Esophagus (tissue), 2 donors: ENCODE results near the gene NPLOC4. TPM values are rescaled to one million over a fixed set of nuclear protein-coding genes. Genes with fewer than 3 reads are reported as not detected.

Experiments used
- H3K27ac ChIP-seq, 2 donors: one replicate each; pipeline ENCODE4 v1.5.1; 2013; ENCODE audit warnings: low read depth in 2 of 2, mild to moderate bottlenecking in 2 of 2, inconsistent platforms in 1 of 2, low read length in 1 of 2, moderate library complexity in 1 of 2
- H3K27me3 ChIP-seq, 2 donors: one replicate each; pipeline ENCODE4 v1.6.1; 2013; ENCODE audit warnings: low read length in 2 of 2, control low read depth in 1 of 2, mild to moderate bottlenecking in 1 of 2; ENCODE audit not compliant: insufficient read depth in 2 of 2, control insufficient read depth in 1 of 2
- H3K36me3 ChIP-seq, 2 donors: one replicate each; pipeline ENCODE4 v1.6.1; 2013; ENCODE audit warnings: low read length in 1 of 2; ENCODE audit not compliant: control insufficient read depth in 2 of 2, insufficient read depth in 2 of 2
- H3K4me1 ChIP-seq, 2 donors: one replicate each; pipeline ENCODE4 v1.6.1; 2013; ENCODE audit warnings: low read length in 1 of 2; ENCODE audit not compliant: control insufficient read depth in 2 of 2, insufficient read depth in 2 of 2
- H3K4me3 ChIP-seq, 2 donors: one replicate each; pipeline ENCODE4 v1.5.1; 2013; ENCODE audit warnings: low read length in 2 of 2, mild to moderate bottlenecking in 2 of 2, low read depth in 1 of 2, moderate library complexity in 1 of 2
- H3K9me3 ChIP-seq, 2 donors: one replicate each; pipeline ENCODE4 v1.6.1; 2013; ENCODE audit warnings: mild to moderate bottlenecking in 2 of 2, low read depth in 1 of 2, low read length in 1 of 2, moderate library complexity in 1 of 2; ENCODE audit not compliant: control insufficient read depth in 2 of 2, insufficient read depth in 1 of 2
- WGBS, 2 donors: extraction: QIAGEN DNeasy Blood & Tissue Kit; methylation state at CpG; one replicate each; pipeline ENCODE4 v1.1.7; 2013; 5-methylcytosine and 5-hydroxymethylcytosine counted together
- polyA plus RNA-seq, 2 donors: library from polyadenylated mRNA; stranded (reverse); fragments of 200-250 nt; gene quantifications; one replicate each; pipeline ENCODE4 v1.2.3, GENCODE V29; 2013
- donor health status: healthy with polysubstance abuse.
- donor health status: Bipolar disorder and iron deficiency.

NPLOC4 gene
- polyA plus RNA-seq, 2 donors, result 30.6 to 38.8 TPM

DNA sequence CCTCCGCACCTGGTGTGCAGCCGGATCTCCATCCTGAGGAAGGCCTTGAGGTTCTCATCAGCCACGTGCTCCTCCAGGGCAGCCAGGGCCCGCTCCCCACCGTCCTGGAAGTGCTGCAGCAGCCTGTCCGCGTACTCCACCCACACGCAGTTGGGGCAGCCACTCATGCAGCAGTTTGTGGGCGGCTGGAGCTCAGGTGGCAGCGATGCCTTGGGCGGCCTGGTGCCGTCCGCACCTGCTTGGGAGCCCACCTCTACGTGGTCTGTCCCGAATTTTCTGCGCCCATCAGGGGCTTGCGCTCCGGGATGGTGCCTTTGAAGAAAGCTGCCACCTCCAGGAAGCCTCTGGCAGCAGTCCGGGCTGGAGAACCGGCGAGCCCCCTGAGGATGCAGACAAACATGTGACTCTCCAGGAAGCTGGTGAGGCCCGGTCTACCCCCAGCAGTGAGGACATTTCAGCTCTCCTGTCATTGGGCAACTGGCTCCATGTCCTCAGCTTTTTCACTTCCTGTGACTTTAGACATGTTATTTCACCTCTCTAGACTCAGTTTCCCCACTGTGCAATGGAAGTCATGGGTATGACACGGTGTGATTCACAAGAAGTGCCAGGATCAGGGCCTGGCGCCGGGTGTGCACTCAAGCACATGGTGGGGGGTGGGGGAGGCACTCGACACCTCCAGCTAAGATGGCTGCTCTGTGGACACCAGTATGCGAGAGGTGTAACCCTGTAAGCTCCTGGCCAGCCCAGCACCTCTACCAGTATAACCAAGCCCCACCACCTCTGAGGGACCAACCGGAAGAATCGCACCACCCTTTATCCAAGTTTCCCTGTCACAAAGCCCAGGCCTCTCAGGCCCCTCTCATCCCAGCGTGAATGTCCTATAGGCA is 28.5 kb upstream of the NPLOC4 start:
- H3K36me3 ChIP-seq, result peaks cover 7 to 15% of the 10 kb centered on the region in 2 donors
- no peaks in the 10 kb centered on the region for H3K27me3 ChIP-seq
- peak overlapping the region; percentile 90 to 94 for H3K4me3 ChIP-seq
- H3K9me3 ChIP-seq, result no peaks in the 10 kb centered on the region
- peaks cover 6 to 10% of the 10 kb centered on the region in 2 donors for H3K4me1 ChIP-seq
- peak overlapping the region; percentile 89 to 93 for H3K27ac ChIP-seq
- WGBS, 2 donors, result 58 to 59% methylated on average over 30 of the region's 30 CpGs

GRCh38 chr17:81664051-81664470 is 27.1 kb upstream of the NPLOC4 start:
- H3K4me1 ChIP-seq, result peaks cover 6 to 10% of the 10 kb centered on the region in 2 donors
- peaks cover 0 to 4% of the 10 kb centered on the region in 2 donors for H3K36me3 ChIP-seq
- H3K27ac ChIP-seq, result peak overlapping the region; percentile 30 to 78
- no peak overlapping the region for H3K4me3 ChIP-seq
- no peaks in the 10 kb centered on the region for H3K27me3 ChIP-seq
- no peaks in the 10 kb centered on the region for H3K9me3 ChIP-seq
- 59 to 78% methylated on average over 7 of the region's 7 CpGs for WGBS, 2 donors

DNA sequence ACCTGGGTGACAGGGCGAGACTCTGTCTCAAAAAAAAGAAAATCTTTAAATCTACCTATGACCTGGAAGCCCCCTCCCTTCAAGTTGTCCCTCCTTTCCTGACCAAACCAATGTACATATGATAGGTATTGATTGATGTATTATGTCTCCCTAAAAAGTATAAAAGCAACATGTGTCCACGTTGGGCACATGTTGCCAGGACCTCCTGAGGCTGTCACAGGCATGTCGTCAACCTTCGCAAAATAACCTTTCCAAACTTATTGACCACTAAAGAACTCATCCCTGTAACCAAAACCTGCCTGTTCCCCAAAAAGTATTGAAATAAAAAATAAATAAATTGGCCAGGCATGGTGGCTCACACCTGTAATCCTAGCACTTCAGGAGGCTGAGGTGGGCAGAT is 25.1 kb upstream of the NPLOC4 start:
- peaks cover 3 to 10% of the 10 kb centered on the region in 2 donors for H3K4me1 ChIP-seq
- H3K36me3 ChIP-seq, result peaks cover 0 to 3% of the 10 kb centered on the region in 2 donors
- no peak overlapping the region for H3K27ac ChIP-seq
- no peak overlapping the region for H3K4me3 ChIP-seq
- H3K27me3 ChIP-seq, result no peaks in the 10 kb centered on the region
- WGBS, 2 donors, result 90 to 91% methylated on average over 4 of the region's 4 CpGs
- no peaks in the 10 kb centered on the region for H3K9me3 ChIP-seq

DNA sequence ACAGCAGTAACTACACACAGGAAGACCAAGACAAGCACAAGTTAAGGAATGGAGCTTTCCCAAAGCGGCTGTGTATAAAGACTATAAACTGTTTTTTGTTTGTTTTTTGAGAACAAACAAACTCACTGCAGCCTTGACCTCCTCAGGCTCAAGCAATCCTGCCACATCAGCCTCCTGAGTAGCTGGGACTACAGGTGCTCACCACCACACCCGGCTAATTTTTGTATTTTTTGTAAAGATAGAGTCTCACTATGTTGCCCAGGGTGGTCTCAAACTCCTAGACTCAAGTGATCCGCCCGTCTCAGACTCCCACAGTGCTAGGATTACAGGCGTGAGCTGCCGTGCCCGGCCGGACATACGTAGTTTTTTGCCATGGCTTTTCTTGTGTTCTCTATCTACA is 23.5 kb upstream of the NPLOC4 start:
- WGBS, 2 donors, result 90 to 91% methylated on average over 9 of the region's 9 CpGs
- Histone ChIP-seq H3K4me3 (no peak overlapping the region), H3K9me3 (no peaks in the 10 kb centered on the region), H3K4me1 (peaks cover 2 to 8% of the 10 kb centered on the region in 2 donors), H3K27ac (peak overlapping the region; percentile 63 to 77), H3K27me3 (peaks cover 0 to 2% of the 10 kb centered on the region in 2 donors), H3K36me3 (peaks cover 0 to 3% of the 10 kb centered on the region in 2 donors)

DNA sequence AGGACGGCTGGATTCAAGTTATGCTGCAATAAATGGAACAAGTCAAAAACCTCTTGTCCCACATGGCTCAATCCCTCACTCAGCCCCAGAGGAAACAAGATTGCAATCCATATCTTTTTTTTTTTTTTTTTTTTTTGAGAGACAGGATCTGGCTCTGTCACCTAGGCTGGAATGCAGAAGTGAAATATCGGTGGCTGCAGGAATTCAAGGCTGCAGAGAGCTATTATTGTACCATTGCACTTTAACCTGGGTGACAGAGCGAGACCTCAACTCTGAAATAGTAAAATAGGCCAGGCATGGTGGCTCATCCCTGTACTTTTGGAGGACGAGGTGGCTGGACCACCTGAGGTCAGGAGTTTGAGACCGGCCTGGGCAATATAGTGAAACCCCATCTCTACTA is 22.1 kb upstream of the NPLOC4 start:
- peaks cover 0 to 2% of the 10 kb centered on the region in 2 donors for H3K27me3 ChIP-seq
- H3K27ac ChIP-seq, result peak overlapping the region; percentile 48 to 64
- H3K9me3 ChIP-seq, result no peaks in the 10 kb centered on the region
- no peak overlapping the region for H3K4me3 ChIP-seq
- H3K36me3 ChIP-seq, result no peaks in the 10 kb centered on the region
- 63 to 67% methylated on average over 5 of the region's 5 CpGs for WGBS, 2 donors
- no peaks in the 10 kb centered on the region for H3K4me1 ChIP-seq

DNA sequence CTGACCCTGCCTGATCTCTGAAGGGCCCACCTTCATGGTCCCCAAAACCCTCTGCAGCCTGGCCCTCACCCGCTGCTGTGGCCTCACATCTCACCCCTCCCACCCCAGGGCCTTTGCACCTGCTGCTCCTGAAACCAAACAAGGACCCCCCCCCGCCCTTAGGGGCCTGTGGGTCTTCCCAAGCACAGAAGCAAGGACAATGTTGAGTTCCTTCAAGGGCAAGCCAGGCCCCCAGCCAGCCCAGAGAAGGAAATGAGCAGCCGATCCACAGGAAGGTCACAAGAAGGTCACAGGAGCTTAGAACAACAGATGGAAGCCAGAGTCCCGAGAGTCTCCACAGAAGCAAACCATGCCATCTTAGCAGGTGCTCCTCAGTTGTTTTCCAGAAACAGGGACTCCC is 19.9 kb upstream of the NPLOC4 start:
- peaks cover 0 to 2% of the 10 kb centered on the region in 2 donors for H3K27me3 ChIP-seq
- no peak overlapping the region for H3K27ac ChIP-seq
- WGBS, 2 donors, result 53 to 81% methylated on average over 4 of the region's 4 CpGs

DNA sequence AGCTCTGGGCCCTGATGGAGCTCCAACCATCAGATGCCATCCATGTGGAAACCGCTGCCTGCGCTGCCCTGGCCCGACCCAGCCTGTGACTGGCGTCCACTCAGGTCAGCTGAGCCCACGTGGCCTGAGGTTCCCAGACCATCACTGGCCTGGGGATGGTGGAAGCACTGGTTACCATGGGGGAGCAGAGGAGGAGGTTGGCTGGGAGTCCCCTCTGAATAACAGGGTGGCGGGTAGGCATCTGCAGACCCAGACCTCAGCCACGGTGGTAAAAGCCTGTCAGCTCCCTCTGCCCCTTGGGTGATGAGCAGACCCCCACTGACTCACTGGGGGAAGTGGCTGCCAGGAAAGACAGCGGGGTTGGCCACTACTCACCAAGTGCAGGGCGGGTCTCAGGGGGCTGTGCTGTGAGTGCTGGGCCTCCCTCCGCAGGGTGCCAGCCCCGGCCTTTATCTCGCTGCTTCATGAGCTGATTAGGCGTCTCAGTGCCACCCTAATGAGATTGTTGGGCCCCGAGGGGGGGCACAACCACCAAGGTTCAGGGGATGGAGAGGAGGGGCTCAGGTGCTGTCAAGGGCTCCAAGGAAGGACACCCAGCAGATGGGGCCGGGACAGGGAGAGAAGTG is 19.3 kb upstream of the NPLOC4 start, which contains the start of gene PDE6G:
Gene PDE6G (minus strand): TSS at position 425 of the 626 bp plus-strand sequence. CDS start 3,237 bp downstream, outside the sequence.
- no peaks in the 10 kb centered on the region for H3K36me3 ChIP-seq
- WGBS, 2 donors, result 82 to 84% methylated on average over 15 of the region's 15 CpGs
- peaks cover 0 to 2% of the 10 kb centered on the region in 2 donors for H3K27me3 ChIP-seq
- H3K4me1 ChIP-seq, result no peaks in the 10 kb centered on the region
- H3K9me3 ChIP-seq, result no peaks in the 10 kb centered on the region
- no peak within 1 kb of the TSS for H3K4me3 ChIP-seq
- no peak within 1 kb of the TSS for H3K27ac ChIP-seq

More for the DNA sequence above, 19.9 kb upstream of the NPLOC4 start:
- H3K4me1 ChIP-seq, result no peaks in the 10 kb centered on the region
- no peaks in the 10 kb centered on the region for H3K36me3 ChIP-seq
- H3K9me3 ChIP-seq, result no peaks in the 10 kb centered on the region
- no peak overlapping the region for H3K4me3 ChIP-seq

DNA sequence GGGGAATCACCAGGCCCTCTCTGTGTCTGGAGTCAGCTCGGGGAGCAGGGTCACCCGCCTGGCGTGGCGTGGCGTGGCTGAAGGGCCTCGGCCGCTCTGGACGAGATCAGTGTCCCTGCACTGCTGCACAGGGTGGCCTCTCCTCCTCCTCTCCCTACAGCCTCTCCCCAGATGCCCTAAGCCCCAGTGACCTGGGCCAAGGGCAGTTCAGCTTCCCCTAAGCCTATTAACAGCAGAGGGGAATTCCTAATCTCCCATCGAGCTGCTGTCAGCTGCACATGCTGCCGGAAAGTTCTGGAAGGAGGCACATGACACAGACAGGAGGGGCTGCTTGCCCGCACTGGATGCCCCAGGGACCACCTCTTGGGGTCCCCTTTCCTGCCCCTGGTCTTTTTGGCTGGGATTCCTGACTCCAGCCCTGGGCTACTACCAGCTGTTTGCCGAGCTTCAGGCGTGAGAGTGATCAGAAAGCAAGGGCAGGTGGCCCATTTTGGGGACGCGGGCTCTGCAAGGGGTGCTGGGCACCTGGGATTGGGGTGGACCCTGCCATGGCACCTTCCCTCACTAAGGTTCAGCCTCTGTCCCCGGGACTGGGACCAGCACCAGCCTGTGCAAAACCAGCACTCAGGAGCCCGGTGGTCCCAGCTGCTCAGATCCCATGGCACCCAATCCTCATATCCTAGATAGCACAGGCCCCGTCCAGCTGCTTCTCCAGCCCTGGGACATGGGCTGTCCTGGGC is 18.6 kb upstream of the NPLOC4 start:
- Histone ChIP-seq H3K27ac (no peak overlapping the region), H3K4me3 (no peak overlapping the region), H3K36me3 (no peaks in the 10 kb centered on the region), H3K4me1 (no peaks in the 10 kb centered on the region), H3K27me3 (peaks cover 0 to 2% of the 10 kb centered on the region in 2 donors), H3K9me3 (no peaks in the 10 kb centered on the region)
- 71 to 77% methylated on average over 16 to 18 of the region's 18 CpGs for WGBS, 2 donors
